SIG-M5 treated with dmso at 0.1 percent for 504 hours (cell line): ENCODE data around the gene ALKBH5.

Source experiments
- DNase-seq: peaks from one replicate; lab custom pipeline; 2025; ENCODE audit not compliant: unreplicated experiment; lab: John Stamatoyannopoulos, UW

The ALKBH5 gene

DNA sequence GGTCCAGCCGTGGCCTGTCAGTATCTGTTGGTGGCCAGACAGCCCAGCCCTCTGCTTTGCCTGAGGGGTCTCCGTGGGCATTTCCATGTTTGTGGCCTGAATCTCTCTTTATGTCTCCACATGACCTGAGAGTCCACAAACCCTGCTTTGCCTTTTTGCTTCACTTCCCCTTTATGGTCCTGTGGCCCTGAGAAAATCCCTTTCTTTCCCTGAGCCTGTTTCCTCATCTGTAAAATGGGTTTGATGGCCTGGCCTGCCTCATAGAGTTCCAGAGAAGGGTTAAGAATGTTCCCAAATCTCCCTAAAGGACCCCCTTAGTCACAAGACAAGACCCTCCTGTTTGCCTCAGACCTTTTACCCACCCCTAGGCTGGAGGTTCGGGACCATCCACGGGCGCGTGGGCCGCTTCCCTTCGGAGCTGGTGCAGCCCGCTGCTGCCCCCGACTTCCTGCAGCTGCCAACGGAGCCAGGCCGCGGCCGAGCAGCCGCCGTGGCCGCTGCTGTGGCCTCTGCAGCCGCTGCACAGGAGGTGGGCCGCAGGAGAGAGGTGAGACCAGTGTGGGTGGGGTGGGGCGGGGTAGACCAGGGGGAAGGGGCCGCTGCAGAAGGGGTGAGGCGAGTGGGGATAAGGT is 26.2 kb upstream of the ALKBH5 start:
- peak; percentile 14 for DNase-seq

GRCh38 chr17:18158022-18158600 is 25.5 kb upstream of the ALKBH5 start:
- peak; percentile 84 for DNase-seq

GRCh38 chr17:18159551-18160120 is 24.0 kb upstream of the ALKBH5 start:
- no peak for DNase-seq

- no peak for DNase-seq
Observed at GRCh38 chr17:18160128-18160856, 23.3 kb upstream of the ALKBH5 start.

- no peak for DNase-seq
Observed at GRCh38 chr17:18161207-18162145, 22.2 kb upstream of the ALKBH5 start.

- DNase-seq = no peak
Observed at GRCh38 chr17:18163547-18163946, 20.1 kb upstream of the ALKBH5 start.

- DNase-seq = no peak
Observed at GRCh38 chr17:18166894-18167293, 16.7 kb upstream of the ALKBH5 start.

GRCh38 chr17:18167421-18167820 is 16.2 kb upstream of the ALKBH5 start:
- DNase-seq = no peak

- no peak for DNase-seq
Observed at GRCh38 chr17:18172531-18173278, 10.9 kb upstream of the ALKBH5 start.

DNA sequence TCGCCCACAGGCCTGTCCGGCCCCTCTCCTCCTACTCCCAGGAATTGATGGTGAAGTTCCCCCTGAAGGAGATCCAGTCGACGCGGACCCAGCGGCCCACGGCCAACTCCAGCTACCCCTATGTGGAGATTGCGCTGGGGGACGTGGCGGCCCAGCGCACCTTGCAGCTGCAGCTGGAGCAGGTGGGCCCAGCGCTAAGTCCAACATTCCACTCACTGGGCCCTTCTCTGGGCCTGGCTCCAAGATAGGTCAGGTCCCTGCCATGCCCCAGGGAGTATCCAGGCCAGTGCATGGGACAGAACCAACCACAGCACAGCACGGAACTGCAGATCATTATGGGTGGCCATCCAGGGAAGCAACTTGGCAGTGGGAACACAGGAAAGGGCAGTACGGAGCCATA is 9.9 kb upstream of the ALKBH5 start:
- DNase-seq = no peak

- peak; percentile 24 for DNase-seq
Observed at GRCh38 chr17:18176176-18176575, 7.5 kb upstream of the ALKBH5 start.

DNA sequence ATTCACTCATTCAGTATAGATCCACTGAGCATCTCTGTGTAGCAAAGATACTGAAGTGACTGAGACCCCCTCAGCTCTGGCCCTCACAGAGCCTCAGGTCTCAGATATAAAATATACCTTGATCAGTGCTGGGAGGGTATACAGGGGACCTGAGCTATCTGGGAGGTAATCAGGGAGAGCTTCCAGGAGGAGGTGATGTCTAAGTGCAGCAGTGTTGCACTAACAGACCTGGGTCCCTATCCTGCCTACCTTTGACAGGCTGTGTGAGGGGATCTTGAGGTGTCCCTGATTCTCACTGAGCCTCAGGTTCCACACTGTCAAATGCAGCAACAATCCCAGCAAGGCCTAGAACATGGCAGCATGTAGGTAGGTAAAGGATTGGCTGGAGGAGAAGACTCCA is 6.5 kb upstream of the ALKBH5 start:
- DNase-seq = no peak

- DNase-seq = no peak
Observed at GRCh38 chr17:18177722-18178121, 5.9 kb upstream of the ALKBH5 start.

DNA sequence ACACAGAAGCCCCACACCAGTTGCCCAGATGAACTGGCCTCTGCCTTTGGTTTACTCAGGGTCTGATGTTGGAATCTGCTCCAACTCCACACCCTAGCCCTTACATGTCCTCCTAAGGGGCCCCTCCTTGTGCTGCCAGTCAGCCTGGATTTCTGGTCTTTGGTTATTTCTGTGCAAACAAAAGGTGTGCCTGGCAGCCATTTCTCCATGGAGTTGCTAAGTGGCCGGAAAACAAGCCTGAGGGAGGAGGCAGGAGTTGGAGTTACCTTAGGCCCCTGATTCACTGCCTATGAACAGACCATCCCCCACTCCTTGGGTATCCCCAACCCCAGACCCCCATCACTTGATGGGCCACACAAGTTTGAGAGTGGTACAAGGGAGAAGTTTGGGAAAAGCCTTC is 4.4 kb upstream of the ALKBH5 start:
- DNase-seq = no peak

DNA sequence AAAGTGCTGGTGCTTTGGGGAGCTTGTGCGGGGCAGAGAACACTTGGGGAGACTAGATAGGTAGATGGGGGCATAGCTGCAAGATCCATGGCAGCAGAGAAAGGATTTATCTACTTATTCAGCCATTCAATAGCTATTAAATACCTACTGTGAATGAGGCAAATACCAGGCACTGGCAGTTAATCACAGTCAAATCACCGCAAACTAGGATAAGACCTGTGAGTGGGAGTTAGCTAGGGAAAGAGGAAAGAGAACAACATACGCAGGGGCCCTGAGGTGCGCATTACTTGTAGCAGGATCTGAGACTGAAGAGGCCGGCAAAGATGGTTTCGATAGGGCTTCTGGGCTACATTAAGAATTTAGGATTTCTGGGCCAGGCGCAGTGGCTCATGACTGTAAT is 3.8 kb upstream of the ALKBH5 start:
- no peak for DNase-seq

DNA sequence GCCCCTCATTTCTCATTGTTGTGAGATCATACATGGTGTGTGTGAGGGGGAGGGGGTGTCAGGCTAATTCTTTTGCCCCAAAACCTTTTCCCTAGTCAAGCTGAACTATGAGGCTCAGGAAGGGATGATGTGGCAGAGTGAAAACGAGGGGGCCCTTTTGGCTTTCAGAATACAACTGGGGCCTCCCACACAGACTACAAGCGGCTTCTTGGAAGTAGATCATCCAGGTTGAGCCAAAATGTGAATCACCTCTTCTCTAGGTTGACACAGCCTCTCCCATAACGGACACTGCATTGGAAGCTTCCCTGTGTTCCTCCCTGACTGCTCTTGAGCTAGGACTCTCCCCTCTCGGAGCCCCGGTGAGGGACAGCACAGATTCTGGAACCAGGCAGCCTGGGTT is 2.3 kb upstream of the ALKBH5 start:
- DNase-seq = no peak

GRCh38 chr17:18182110-18182977 is 1.3 kb upstream of the ALKBH5 start:
- no peak for DNase-seq

- peak; percentile 75 for DNase-seq
Observed at GRCh38 chr17:18182978-18183333, 672 bp upstream of the ALKBH5 start.
